ENCODE results near the gene SLC44A1. TPM values are rescaled to one million over a fixed set of nuclear protein-coding genes. Genes with fewer than 3 reads are reported as not detected.

SLC44A1 gene
- total RNA-seq, 1 donor from 2014 or later: 67.5 TPM

DNA sequence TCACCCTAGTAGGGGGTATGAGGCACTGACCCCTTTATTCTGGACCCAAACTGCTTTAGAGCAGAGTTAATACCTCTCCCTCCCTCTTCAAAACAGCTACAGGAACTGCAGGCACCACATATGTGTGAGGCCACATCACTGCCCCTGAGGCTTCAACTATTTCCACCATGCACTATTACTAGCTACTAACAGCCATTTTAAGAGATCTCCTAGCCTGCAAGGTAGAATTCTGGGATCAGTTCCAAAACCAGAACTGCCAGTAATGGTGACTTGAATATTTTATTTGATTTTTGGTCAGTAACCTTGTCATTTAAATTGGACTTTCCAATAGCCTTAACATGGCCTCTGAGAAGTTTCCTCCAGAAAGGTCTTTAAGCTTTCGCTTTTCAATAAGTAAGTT lies 148.1 kb downstream of the SLC44A1 start:
- DNase-seq (ENCODE audit: low spot score): no peak

DNA sequence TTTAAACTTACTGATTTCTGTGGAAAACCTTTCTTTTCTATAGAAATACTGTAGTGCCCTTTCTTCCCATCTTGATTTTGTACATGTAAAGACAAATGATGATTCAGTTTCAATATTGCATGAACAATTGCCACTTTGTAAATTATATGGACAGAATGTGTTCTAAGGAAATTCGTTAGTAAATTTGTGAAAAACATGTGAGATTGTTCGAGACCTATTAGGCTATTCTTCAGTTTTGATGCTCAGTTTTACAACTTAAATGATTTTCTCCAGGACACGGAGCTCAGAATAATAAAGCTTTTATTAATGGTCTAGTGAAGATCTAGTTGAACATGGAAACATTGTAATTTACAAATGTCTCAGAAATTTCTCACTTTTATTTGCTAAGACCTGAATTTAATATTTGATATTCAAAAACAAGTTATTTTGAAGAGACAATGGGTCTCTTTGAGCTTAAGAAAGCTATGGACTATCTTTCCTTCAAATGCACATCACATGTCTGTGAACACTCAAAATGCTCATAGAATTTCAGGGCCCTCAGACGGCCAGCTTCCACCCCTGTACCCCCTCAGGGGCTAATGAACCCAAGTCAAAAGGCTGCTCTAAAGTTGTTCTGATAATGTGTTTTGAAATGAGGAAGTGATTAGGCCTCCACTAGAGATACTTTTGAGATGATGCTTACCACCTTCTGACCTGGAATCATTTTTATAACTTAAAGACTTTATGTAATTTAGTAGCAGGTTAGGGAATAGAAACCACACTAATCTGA lies 149.3 kb downstream of the SLC44A1 start:
- no peak for DNase-seq (ENCODE audit: low spot score)

DNA sequence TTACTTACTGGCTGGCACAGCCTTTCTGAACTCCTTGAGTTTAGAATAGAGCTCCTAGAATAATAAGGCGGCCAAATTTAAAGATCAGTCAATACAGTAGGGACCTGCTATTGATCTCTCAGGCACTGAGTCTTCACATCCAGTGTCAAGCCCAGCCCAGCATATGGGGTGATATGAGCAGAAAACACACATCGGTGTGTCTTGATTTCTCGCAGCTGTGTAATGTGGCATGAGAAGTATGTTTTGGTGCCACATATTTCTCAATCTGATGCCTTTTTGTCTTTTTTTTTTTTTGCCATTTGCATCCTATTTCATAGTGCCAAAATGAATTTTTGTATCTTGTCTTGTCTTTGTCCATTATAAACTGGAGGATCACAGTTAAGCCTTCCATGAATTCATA lies 152.0 kb downstream of the SLC44A1 start:
- DNase-seq (ENCODE audit: low spot score): no peak

DNA sequence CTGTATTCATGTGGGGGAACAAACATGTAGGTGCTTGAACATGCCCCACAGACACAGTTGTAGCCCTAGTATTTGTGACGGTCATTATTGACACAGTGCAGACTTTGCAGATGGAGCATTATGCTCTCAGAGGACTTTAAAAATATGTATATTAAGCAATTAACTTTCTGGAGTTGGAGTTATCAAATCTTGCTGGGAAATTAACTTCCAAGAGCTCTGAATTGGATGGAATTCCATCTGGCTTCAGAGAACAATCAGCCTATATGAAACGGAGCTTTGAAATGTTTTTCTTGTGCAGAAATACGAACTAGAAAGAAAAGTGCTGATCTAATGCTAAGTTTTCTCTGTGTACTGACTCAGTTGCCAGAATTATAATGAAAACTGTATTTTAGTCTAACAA lies 152.4 kb downstream of the SLC44A1 start:
- no peak for DNase-seq (ENCODE audit: low spot score)

DNA sequence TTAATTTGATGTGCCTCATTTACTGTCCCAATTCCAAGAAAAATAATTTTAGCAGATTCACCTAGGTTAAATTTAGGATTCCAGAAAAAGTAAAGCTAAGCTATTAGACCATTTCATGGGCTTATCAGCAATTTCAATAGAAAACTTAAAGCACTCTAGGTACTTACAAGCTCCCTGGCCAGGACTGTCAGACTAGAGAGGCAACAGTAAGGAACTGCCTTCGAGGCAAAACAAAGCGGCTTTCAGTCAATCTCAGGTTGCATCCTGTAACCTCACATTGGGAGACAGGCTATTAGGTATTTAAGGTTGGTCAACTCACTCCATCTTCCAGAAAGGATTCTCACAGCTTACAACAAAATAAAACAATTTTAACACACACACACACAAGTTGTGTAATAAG lies 154.7 kb downstream of the SLC44A1 start:
- no peak for DNase-seq (ENCODE audit: low spot score)

DNA sequence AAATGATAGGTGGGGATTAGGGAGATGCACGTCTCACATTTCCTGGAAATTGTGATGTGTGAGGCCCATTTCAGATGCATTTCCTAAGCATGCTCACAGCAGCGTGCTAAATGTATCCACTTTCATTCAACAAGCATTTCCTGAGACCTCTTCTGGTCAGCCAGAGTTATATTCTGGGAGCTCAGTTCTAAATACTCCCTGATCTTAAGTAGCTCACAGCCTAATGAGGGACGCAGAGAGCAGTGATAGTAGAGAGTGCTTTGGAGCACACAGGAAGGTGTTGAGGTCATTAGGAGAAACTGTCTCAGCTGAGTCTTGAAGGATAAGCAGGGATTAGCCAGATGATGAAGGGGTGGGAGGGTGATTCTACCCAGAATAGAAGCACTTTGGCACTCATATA lies 157.2 kb downstream of the SLC44A1 start:
- DNase-seq (ENCODE audit: low spot score): no peak

DNA sequence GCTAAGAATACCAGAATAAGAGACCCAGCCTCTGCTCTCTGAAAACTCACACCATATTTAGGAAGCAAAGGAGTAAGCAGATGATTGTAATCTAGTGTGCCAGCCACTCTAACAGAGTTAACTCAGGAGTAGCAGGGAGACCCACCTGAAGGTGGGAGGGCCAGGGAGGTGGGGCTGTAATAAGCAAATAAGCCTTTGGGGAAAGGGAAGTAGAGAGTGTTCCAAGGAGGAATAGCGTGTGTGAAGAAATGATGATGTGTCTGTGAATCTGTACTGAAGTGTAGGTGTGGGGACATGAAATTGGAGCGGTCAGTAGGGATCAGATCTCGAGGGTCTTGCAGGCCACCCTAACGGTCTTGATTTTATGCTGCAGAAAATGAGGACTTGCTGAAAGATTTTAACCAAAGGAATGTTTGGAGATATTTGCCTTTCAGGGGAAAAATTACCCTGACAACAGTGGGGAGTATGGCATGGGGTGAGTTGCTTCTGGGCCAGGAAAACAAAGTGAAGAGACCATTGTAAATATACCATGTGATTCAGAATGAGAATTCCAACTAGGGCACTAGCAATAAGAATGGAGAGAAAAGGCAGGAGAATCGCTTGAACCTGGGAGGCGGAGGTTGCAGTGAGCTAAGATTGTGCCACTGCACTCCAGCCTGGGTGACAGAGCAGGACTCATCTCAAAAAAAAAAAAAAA lies 159.2 kb downstream of the SLC44A1 start:
- DNase-seq (ENCODE audit: low spot score): no peak

DNA sequence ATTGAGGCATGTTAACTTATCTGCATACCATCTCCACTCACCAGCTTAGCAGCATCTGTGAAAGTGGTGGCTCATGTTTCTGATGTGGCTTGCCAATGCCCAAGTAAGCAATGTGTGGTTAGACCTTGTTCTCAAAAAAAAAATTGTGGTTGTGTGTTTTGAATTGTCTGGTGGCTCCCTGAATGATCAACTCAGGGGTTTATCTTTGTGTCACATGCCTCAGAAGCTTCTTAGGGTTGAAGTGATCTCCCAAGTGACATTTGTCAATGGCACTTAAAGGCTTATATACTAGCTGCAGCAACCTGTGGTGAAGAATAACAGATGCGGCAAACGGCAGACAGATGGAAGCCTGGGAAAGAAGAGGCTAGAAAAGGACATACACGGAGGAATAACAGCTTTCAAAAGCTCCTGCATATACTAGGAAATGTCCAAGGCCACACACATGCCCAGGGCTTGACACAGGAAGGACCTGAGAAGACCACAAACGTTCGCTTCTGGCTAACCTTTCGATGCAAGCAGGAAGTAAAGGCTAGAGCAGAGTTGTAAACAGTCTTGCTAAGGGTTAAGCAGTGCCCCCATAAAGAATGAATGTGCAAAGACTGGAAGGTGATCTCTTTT lies 161.2 kb downstream of the SLC44A1 start:
- DNase-seq (ENCODE audit: low spot score): no peak

DNA sequence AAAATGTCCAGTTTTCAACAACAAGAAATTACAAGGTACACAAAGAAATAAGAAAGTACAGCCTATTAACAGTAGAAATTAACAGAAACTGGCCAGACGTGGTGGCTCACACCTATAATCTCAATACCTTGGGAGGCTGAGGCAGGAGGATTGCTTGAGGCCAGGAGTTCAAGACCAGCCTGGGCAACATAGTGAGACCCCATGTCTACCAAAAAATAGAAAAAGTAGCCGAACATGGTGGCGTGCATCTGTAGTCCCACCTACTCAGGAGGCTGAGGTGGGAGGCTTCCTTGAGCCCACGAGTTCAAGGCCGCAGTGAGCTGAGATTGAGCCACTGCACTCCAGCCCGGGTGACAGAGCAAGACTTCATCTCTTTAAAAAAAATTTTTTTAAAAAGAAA lies 161.9 kb downstream of the SLC44A1 start:
- no peak for DNase-seq (ENCODE audit: low spot score)

DNA sequence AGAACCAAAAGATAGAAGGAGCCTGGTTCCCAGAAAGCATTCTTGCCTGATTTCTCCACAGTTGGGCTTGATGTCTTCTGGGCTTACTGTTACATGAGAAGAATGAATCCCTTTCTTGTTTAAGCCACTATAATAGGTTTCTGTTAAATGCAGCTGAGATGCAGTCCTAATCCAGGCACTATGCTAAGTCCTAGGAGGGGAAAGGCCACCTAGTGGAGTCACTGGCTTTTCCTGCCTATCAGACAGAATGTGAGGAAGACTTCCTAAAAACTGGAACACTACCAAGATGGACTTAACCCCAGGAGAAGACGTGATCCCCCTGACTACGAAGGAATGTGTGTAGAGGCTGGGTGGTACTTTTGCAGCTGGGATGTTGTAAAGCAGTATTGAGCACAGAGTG lies 169.1 kb downstream of the SLC44A1 start:
- DNase-seq (ENCODE audit: low spot score): no peak

DNA sequence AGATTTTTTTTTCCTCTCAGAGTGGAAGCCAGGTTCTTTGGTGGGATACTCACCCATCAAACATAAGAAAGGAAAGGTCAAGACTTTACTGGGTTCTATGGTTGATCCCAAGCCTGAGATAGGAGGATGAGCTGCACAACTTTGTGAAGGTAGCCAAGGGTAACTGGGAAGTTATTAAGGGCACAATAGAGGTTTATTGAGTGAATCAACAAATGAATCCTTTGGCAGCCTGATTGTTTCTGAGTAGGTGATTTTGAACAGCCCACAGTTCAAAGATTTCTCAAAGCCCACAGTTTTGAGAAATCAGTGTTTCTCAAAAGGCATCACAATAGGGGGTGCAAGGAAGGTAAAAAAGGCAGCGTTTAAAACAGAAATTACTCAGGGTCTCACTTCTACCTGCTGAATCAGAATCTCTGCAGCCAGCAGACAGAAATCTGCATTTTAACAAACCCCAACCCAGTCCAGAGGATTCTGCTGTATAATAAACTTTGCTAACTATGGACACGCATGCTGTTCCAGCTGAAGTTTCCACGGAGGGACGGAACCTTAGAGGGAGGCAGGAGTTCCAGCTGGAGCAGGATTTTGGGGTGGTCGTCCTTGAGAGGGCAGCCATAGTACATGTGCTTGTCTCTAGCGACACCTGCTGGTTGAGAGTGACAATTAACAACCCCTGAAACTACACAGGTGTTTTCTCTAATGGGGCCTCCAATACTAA lies 170.7 kb downstream of the SLC44A1 start:
- peak; percentile 57 for DNase-seq (ENCODE audit: low spot score)

DNA sequence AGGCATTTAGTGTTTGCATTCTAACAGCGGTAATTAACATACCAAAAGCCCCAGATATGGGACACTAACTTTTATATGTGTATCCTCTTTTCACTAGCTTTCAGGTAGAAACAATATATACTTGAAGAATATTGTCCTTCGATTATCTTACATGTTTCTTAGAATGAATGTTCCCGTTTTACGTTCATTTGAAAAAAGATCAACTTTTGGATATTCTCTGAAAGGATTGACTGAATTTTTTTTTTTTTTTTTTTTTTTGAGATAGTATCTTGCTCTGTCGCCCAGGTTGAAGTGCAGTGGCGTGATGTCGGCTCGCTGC lies 171.2 kb downstream of the SLC44A1 start:
- DNase-seq (ENCODE audit: low spot score): no peak

DNA sequence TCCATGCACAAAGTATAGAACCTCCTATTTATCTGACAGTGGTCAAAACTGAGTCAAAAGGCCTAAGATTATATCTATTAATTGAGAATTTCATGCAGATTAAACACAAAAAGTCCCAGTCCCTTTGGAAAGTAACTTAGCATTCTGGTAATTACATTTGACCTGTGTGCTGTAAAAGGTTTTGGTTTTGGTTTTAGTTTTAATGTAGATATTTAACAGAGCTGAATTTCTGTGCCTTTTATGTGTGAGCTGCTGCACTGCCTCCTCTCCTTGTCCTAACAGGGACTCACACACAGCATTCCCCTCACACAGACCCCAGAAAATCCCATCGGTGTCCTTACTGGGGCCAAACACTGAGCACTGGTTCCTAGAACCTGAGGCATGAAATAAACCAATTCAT lies 172.4 kb downstream of the SLC44A1 start:
- DNase-seq (ENCODE audit: low spot score): no peak

DNA sequence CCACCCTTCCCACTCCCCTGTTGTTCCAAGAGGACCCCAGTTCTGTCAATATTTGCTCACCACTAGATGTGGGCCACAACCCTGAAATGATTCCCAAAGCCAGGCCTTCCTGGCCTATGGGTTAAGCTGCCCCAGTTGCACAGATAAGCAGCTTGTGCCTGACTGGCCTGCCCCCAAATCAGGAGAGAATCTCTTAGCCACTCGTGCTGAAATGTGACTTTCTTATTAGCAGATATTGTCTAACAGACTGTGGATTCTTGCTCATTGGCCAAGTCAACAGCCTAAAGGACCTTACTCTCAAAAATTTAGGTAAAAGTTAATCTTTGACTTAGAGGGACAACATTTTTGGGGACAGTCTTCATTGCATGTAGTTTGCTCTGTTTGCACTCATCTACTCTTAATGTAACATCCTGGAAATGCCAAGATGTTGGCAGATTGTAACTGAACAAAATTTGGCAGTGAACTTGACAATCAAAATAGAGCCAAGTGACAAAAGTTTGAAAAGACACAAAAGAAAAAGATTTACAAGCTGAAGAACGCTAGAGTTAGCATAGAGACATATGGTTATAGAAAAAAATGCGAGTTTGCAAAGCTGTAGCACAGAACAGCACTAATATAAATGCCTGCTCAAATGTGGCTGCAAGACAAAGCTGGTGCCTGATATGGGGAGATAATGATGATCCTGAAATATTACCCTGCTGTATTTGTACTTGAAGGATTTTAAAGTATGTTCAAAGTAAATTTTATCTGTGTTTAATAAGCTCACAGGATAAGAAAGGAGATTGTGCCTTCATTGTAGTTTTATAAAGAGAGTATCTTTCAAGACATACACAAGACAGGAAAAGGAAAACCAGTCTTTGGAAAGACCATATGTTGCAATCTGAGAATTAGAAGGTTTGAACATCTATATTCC lies 174.4 kb downstream of the SLC44A1 start:
- no peak for DNase-seq (ENCODE audit: low spot score)

DNA sequence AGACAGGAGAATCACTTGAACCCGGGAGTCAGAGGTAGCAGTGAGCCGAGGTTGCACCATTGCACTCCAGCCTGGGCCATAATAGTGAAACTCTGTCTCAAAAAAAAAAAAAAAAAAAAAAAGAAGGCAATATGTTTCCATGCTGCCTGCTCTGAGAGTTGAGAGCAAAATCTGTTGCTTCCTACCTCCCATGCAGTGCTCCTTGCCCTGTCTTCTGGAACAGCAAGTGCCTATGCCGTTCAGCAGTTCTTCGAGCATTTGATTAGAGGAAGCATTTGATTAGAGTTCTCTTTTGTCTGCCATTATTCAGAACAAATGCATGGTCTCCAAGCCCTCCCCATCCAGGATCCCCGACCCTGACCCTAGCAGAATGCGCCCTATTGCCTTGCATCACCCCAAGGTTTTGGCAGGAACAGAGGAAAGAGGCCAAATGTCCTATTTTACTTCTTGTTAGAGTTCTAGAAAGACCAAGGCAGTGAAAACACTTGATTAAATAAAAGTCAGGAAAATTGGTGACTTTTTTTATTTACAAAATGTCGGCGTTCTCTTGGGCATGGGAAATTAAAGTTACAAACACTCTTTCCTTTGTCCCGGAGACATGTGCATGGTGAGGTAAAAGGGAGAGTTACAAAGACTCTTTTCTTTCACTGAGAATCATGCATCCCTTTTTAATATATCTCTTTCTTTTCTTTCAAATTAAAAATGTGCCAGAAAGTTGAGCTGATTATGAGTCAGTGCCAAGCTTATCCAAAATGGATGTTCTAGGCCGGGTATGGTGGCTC lies 175.6 kb downstream of the SLC44A1 start:
- DNase-seq (ENCODE audit: low spot score): no peak

DNA sequence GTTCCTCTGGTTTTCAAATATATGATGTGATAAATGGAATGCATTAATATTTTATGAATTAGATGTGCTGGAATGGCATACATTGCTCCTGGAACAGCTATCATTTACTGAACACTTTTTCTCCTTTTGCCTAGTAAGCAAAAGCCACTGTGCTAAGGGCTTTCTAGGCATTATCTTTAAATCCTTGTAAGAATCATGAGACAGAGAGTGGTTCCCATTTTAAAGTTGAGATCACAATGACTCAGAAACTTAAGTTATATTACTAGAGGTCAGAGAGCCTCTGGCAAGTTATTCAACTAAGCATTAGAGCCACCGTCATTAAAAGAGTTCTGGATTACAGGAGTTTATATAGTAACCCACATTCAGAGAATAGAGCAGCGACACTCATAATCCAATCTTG lies 176.7 kb downstream of the SLC44A1 start:
- DNase-seq (ENCODE audit: low spot score): no peak

DNA sequence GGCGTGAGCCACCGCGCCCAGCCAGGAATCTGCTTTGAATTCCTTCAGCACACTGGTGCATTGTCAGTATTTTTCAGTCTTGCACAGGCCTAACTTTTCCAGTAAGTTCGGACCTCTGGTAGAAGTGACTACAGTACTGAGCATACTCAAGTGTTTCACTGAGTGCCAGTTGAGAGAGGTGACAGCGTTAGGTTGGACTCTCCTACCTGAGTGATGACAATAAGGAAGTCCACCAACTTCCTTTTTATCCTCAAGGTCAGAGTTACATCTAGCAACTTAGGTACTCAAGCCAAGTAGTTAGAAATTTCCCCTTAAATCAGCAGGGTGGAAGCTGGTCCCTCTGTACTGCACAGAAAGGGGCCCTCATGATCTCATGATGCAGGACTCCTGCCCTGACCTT lies 177.4 kb downstream of the SLC44A1 start:
- DNase-seq (ENCODE audit: low spot score): no peak

DNA sequence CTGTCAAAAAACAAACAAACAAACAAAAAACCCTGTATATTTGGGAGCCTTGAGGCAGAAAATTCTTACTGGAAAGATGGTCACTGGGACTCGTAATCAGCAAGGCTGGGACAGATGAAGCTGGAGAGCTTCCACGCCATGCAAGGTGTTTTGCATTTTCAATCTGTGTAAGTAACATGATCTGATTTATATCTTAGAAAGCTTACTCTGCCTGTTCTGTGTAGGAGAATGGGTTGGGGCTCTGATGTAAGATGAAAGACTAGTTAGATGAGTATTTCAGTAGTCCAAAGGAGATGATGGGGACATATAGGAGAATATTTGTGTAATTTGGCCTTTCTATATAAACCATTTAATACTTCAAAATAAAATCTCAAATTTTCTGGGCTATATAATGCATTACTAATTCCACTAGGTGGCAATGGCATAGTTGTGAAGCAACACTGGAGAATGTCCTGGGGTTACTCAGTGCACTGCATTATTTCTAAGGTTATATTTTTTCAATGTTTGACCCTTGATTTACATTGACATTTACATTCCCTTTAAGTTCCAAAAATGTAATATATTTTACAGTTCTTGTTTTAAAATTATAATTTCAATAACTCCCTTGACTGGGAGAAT lies 181.5 kb downstream of the SLC44A1 start:
- DNase-seq (ENCODE audit: low spot score): no peak

DNA sequence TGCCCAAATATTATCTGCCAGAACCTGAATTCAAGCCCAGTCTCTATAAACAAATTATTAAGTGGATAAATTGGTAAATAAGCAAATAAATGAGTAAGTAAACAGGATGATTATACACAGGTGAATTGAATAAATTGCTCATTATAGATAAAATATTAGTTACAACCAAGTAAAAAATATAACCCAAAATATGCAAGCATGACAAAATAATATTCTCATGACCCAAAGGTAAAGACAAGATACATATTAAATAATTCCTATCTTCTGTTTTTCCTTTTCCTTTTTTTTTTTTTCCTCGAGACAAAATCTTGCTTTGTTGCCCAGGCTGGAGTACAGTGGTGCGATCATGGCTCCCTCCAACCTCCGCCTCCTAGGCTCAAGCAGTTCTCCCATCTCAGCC lies 182.2 kb downstream of the SLC44A1 start:
- DNase-seq (ENCODE audit: low spot score): no peak

Measured in ureter (tissue), 1 donor.